ENCODE data around the gene RDH8. TPM values are rescaled to one million over a fixed set of nuclear protein-coding genes. Genes with fewer than 3 reads are reported as not detected.

RDH8 gene
- total and polyA plus RNA-seq, 2 of the 8 experiments (the other 6 are each of a cell fraction or from before 2014, with no cell fraction given) = 0.38 TPM; not detected in 1

DNA sequence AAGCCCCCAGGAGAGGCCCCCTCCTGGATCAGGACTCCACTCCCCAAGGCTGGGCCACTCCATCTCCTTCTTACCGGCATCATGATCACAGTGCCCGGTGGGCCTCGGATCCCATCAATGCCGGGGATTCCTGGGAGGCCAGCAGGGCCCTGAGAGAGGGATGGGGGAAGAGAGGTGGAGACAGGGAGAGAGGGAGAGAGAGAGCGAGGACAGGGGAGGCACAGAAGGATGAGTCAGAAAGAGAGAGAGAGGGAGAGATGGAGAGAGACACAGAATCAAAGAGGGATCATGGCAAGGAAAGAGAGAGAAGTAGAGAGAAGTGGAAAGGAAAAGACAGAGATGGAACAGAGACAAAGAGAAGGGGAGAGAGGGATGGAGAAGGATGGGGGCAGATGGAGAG lies 16.7 kb upstream of the RDH8 start (continued):
- TF ChIP-seq HDAC2 (IDR thresholded peaks at IDR 0.05; ENCODE audit: borderline replicate concordance in 1 of 2, low read depth in 2 of 2, low read length in 2 of 2) = no peak

Measured in H1 (cell line).